Stimulated activated CD8-positive, alpha-beta memory T cell treated with anti-CD3 and anti-CD28 coated beads, Interleukin-2, amount 100 ng/mL, for 1 hour (primary cell): ENCODE data around the gene ADD1.

Experiments
- DNase-seq, 2 donors: peaks; one replicate each; pipeline ENCODE4 v3.0.0-alpha.2; 2020; ENCODE audit warnings: low read depth in 2 of 2

ADD1 gene

GRCh38 chr4:2804973-2805501 is 38.6 kb upstream of the ADD1 start:
- DNase-seq, result no peak

- DNase-seq, result no peak
Measured at GRCh38 chr4:2805712-2806389, 37.8 kb upstream of the ADD1 start.

- no peak for DNase-seq
Measured at GRCh38 chr4:2806390-2807355, 37.0 kb upstream of the ADD1 start.

GRCh38 chr4:2807571-2807970 is 36.1 kb upstream of the ADD1 start:
- DNase-seq, result no peak

GRCh38 chr4:2808001-2808400 is 35.6 kb upstream of the ADD1 start:
- DNase-seq, result no peak

GRCh38 chr4:2809610-2810180 is 33.9 kb upstream of the ADD1 start:
- no peak for DNase-seq

GRCh38 chr4:2810388-2810787 is 33.3 kb upstream of the ADD1 start:
- DNase-seq, result no peak

GRCh38 chr4:2811830-2812611 is 31.6 kb upstream of the ADD1 start:
- no peak for DNase-seq

- no peak for DNase-seq
Measured at GRCh38 chr4:2812612-2813354, 30.9 kb upstream of the ADD1 start.

GRCh38 chr4:2813446-2814405 is 29.9 kb upstream of the ADD1 start:
- no peak for DNase-seq

- no peak for DNase-seq
Measured at GRCh38 chr4:2814627-2815270, 28.9 kb upstream of the ADD1 start.

GRCh38 chr4:2816401-2816954 is 27.2 kb upstream of the ADD1 start:
- DNase-seq, result no peak

- no peak for DNase-seq
Measured at GRCh38 chr4:2817137-2817536, 26.5 kb upstream of the ADD1 start.

- DNase-seq, result no peak
Measured at GRCh38 chr4:2817701-2818350, 25.8 kb upstream of the ADD1 start.

GRCh38 chr4:2818351-2818939 is 25.2 kb upstream of the ADD1 start:
- no peak for DNase-seq

- DNase-seq, result no peak
Measured at GRCh38 chr4:2819244-2820215, 24.1 kb upstream of the ADD1 start.
